A673 (cell line): ENCODE results near the gene CMIP.

Experiments
- CTCF ChIP-seq: fragments of 300-800, 200-600 bp; sonication (generic); conservative IDR thresholded peaks from 2 replicates; pipeline ENCODE4 v1.5.1; 2017; ENCODE audit warnings: low read depth, mild to moderate bottlenecking, antibody characterized with exemption, low read length, moderate library complexity, mixed read lengths
- EZH2 ChIP-seq: fragments of 200-600 bp; sonication (generic); IDR thresholded peaks from 2 replicates; pipeline ENCODE4 v1.6.1; 2017; ENCODE audit warnings: borderline replicate concordance, low read depth, mild to moderate bottlenecking, mixed read lengths, antibody characterized with exemption, low read length; ENCODE audit not compliant: poor library complexity, severe bottlenecking

- TF ChIP-seq CTCF (no peak), EZH2 (no peak)
Observed at GRCh38 chr16:81442916-81443687, 1.5 kb upstream of the CMIP start.
